HEK293 (cell line): Measurements from ENCODE around the gene ELL3.

Experiments used
- CTCF ChIA-PET: fragments of 350-600 bp; formaldehyde crosslinking; extraction: SDS; loops from one replicate; lab custom pipeline; 2021; ENCODE audit warnings: antibody characterized with exemption; lab: Yijun Ruan, JAX
- POLR2A ChIA-PET: fragments of 300-600 bp; formaldehyde crosslinking; extraction: SDS; loops from one replicate; lab custom pipeline; 2020; ENCODE audit warnings: antibody characterized with exemption, inconsistent platforms; lab: Yijun Ruan, JAX
- H3K27ac ChIP-seq: fragments of 200-500 bp; sonication (Bioruptor generic); 2 replicates; pipeline ENCODE4 v1.5.1; 2014; ENCODE audit warnings: low read depth, low read length, control low read depth, inconsistent platforms; ENCODE audit errors: extremely low read depth
- H3K36me3 ChIP-seq, 2 experiments: fragments of 200-500 bp in 1 of 2; sonication (Bioruptor generic) in 1 of 2; 1 replicate in 1 of 2; 2 replicates in 1 of 2; pipeline ENCODE4 v1.5.1; 2014 to 2017; ENCODE audit warnings: inconsistent platforms in 2 of 2, low read length in 2 of 2; ENCODE audit not compliant: control insufficient read depth in 2 of 2, insufficient read depth in 1 of 2
- H3K4me1 ChIP-seq: fragments of 200-500 bp; sonication (Bioruptor generic); 2 replicates; pipeline ENCODE4 v1.5.1; 2014; ENCODE audit warnings: mild to moderate bottlenecking, low read length, inconsistent platforms; ENCODE audit not compliant: control insufficient read depth, insufficient read depth
- H3K4me3 ChIP-seq: 2 replicates; pipeline ENCODE4 v1.5.1; 2011; ENCODE audit warnings: low read depth, mild to moderate bottlenecking, control low read depth, low read length, moderate library complexity
- H3K9me3 ChIP-seq: fragments of 200-500 bp; sonication (Bioruptor generic); 2 replicates; pipeline ENCODE4 v1.5.1; 2014; ENCODE audit warnings: low read depth, low read length, inconsistent platforms; ENCODE audit not compliant: control insufficient read depth, insufficient read depth
- EGR2 ChIP-seq: fragments of 450-650 bp; formaldehyde crosslinking; IDR thresholded peaks from 2 replicates; pipeline ENCODE4 v1.5.1; 2016; ENCODE audit warnings: low read depth, missing biosample characterization, missing genetic modification characterization
- GFI1B ChIP-seq: fragments of 450-650 bp; formaldehyde crosslinking; IDR thresholded peaks from 2 replicates; pipeline ENCODE4 v1.5.1; 2016; ENCODE audit warnings: missing biosample characterization, missing genetic modification characterization
- KLF1 ChIP-seq: fragments of 450-650 bp; formaldehyde crosslinking; IDR thresholded peaks from 2 replicates; pipeline ENCODE4 v1.5.1; 2016; ENCODE audit warnings: missing biosample characterization, missing genetic modification characterization
- KLF7 ChIP-seq: fragments of 450-650 bp; formaldehyde crosslinking; IDR thresholded peaks from 2 replicates; pipeline ENCODE4 v1.5.1; 2016; ENCODE audit warnings: missing biosample characterization, missing genetic modification characterization, borderline replicate concordance
- KLF9 ChIP-seq: fragments of 450-650 bp; formaldehyde crosslinking; IDR thresholded peaks from 2 replicates; pipeline ENCODE4 v1.5.1; 2016; ENCODE audit warnings: missing biosample characterization, missing genetic modification characterization, low read depth
- MZF1 ChIP-seq: fragments of 450-650 bp; formaldehyde crosslinking; IDR thresholded peaks from 2 replicates; pipeline ENCODE4 v1.5.1; 2017; ENCODE audit warnings: missing biosample characterization, missing genetic modification characterization, borderline replicate concordance
- PRDM1 ChIP-seq: fragments of 450-650 bp; formaldehyde crosslinking; IDR thresholded peaks from 2 replicates; pipeline ENCODE4; 2016; ENCODE audit warnings: missing biosample characterization, missing genetic modification characterization
- SALL2 ChIP-seq: fragments of 450-650 bp; formaldehyde crosslinking; IDR thresholded peaks from 2 replicates; pipeline ENCODE4 v1.5.0; 2017; ENCODE audit warnings: missing biosample characterization, mild to moderate bottlenecking, missing genetic modification characterization, borderline replicate concordance
- SP7 ChIP-seq: fragments of 450-650 bp; formaldehyde crosslinking; IDR thresholded peaks from 2 replicates; pipeline ENCODE4 v1.5.1; 2016; ENCODE audit warnings: missing biosample characterization, missing genetic modification characterization
- ZBTB1 ChIP-seq: fragments of 450-650 bp; formaldehyde crosslinking; IDR thresholded peaks from 2 replicates; pipeline ENCODE4 v1.5.1; 2016; ENCODE audit warnings: missing biosample characterization, missing genetic modification characterization
- ZBTB7A ChIP-seq: fragments of 450-650 bp; formaldehyde crosslinking; IDR thresholded peaks from 2 replicates; pipeline ENCODE4 v1.5.1; 2016; ENCODE audit warnings: low read depth, missing biosample characterization, missing genetic modification characterization
- ZFHX2 ChIP-seq: fragments of 450-650 bp; formaldehyde crosslinking; conservative IDR thresholded peaks from 2 replicates; pipeline ENCODE4 v1.5.1; 2016; ENCODE audit warnings: missing biosample characterization, missing genetic modification characterization
- ZNF221 ChIP-seq: fragments of 450-650 bp; formaldehyde crosslinking; IDR thresholded peaks from 2 replicates; pipeline ENCODE4 v1.5.1; 2017; ENCODE audit warnings: missing biosample characterization, missing genetic modification characterization, borderline replicate concordance
- ZNF311 ChIP-seq: fragments of 450-650 bp; formaldehyde crosslinking; IDR thresholded peaks from 2 replicates; pipeline ENCODE4 v1.5.1; 2017; ENCODE audit warnings: missing biosample characterization, missing genetic modification characterization, borderline replicate concordance
- ZNF426 ChIP-seq: fragments of 450-650 bp; formaldehyde crosslinking; IDR thresholded peaks from 2 replicates; pipeline ENCODE4 v1.5.1; 2017; ENCODE audit warnings: missing biosample characterization, missing genetic modification characterization, mild to moderate bottlenecking, inconsistent platforms, moderate library complexity
- ZNF548 ChIP-seq: fragments of 450-650 bp; formaldehyde crosslinking; IDR thresholded peaks from 2 replicates; pipeline ENCODE4 v1.5.1; 2016; ENCODE audit warnings: missing biosample characterization, missing genetic modification characterization
- ZNF549 ChIP-seq: fragments of 450-650 bp; IDR thresholded peaks from 2 replicates; pipeline ENCODE4 v1.5.1; 2018; ENCODE audit warnings: missing biosample characterization, missing genetic modification characterization, mild to moderate bottlenecking, inconsistent platforms, moderate library complexity
- ZNF621 ChIP-seq: fragments of 450-650 bp; formaldehyde crosslinking; IDR thresholded peaks from 2 replicates; pipeline ENCODE4 v1.5.1; 2017; ENCODE audit warnings: missing biosample characterization, missing genetic modification characterization
- ZNF629 ChIP-seq: fragments of 450-650 bp; formaldehyde crosslinking; IDR thresholded peaks from 2 replicates; pipeline ENCODE4 v1.5.1; 2017; ENCODE audit warnings: missing biosample characterization, missing genetic modification characterization
- ZNF707 ChIP-seq: fragments of 450-650 bp; formaldehyde crosslinking; IDR thresholded peaks from 2 replicates; pipeline ENCODE4 v1.5.1; 2016; ENCODE audit warnings: missing biosample characterization, missing genetic modification characterization
- ZNF747 ChIP-seq: fragments of 450-650 bp; formaldehyde crosslinking; IDR thresholded peaks from 2 replicates; pipeline ENCODE4 v1.5.1; 2016; ENCODE audit warnings: missing biosample characterization, missing genetic modification characterization
- ZNF777 ChIP-seq: fragments of 450-650 bp; formaldehyde crosslinking; IDR thresholded peaks from 2 replicates; pipeline ENCODE4 v1.5.1; 2017; ENCODE audit warnings: missing biosample characterization, missing genetic modification characterization, borderline replicate concordance
- ZNF785 ChIP-seq: fragments of 450-650 bp; formaldehyde crosslinking; IDR thresholded peaks from 2 replicates; pipeline ENCODE4 v1.5.1; 2016; ENCODE audit warnings: missing biosample characterization, missing genetic modification characterization
- ZNF830 ChIP-seq: fragments of 450-650 bp; IDR thresholded peaks from 2 replicates; pipeline ENCODE4 v1.5.0; 2018; ENCODE audit warnings: missing biosample characterization, missing genetic modification characterization, low read depth, mild to moderate bottlenecking, moderate library complexity
- ZNF843 ChIP-seq: fragments of 450-650 bp; formaldehyde crosslinking; IDR thresholded peaks from 2 replicates; pipeline ENCODE4 v1.5.1; 2016; ENCODE audit warnings: missing biosample characterization, missing genetic modification characterization
- TF ChIP-seq, protein P1 (sequence below): fragments of 450-650 bp; IDR thresholded peaks from 2 replicates; pipeline ENCODE4 v1.5.1; 2018; ENCODE audit warnings: missing biosample characterization, mild to moderate bottlenecking, missing genetic modification characterization
- TF ChIP-seq, protein P2 (sequence below): fragments of 450-650 bp; formaldehyde crosslinking; IDR thresholded peaks from 2 replicates; pipeline ENCODE4 v1.5.1; 2016; ENCODE audit warnings: missing biosample characterization, missing genetic modification characterization
- TF ChIP-seq, protein P3 (sequence below): fragments of 450-650 bp; formaldehyde crosslinking; IDR thresholded peaks from 2 replicates; pipeline ENCODE4 v1.5.1; 2016; ENCODE audit warnings: missing biosample characterization, missing genetic modification characterization
- TF ChIP-seq, protein P4 (sequence below): fragments of 450-650 bp; formaldehyde crosslinking; IDR thresholded peaks from 2 replicates; pipeline ENCODE4 v1.5.1; 2017; ENCODE audit warnings: missing biosample characterization, missing genetic modification characterization
- TF ChIP-seq, protein P5 (sequence below): fragments of 450-650 bp; formaldehyde crosslinking; IDR thresholded peaks from 2 replicates; pipeline ENCODE4 v1.5.1; 2016; ENCODE audit warnings: missing biosample characterization, missing genetic modification characterization

Gene ELL3

DNA sequence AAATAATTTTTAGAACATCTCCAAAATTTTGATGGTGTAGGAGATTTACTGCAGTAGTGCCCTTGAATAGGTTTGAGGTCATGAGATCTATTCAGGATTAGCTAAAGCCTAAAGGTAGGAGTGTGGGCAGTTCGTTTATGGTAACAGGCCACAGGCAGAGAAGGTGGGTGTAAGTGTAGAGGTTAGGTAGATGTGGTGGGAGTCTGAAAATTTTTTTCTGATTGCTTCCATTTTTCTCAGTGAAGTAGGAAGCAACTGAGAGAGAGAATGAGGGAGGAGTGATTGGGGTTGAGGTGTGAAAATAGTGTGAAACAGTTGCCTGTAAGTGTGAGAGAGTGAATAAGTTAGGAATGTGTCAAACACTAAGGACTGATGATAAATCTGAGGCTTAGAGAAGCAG, 2.2 kb upstream of the ELL3 start:
- Histone ChIP-seq H3K4me3 (no peak overlapping the region), H3K27ac (no peak overlapping the region), H3K4me1 (peaks cover 5% of the 10 kb centered on the region; the same call in 1 of the 2 replicates)
- ChIA-PET POLR2A (no interaction called here), CTCF (no interaction called here)
- TF ChIP-seq ZNF426 (no peak), EGR2 (peak; percentile 87), ZFHX2 (peak; percentile 89), ZNF629 (no peak), ZNF843 (tag by site-specific recombination) (no peak), ZNF548 (no peak), KLF7 (tag by site-specific recombination) (no peak), ZBTB7A (no peak), SP7 (no peak)
- TF ChIP-seq, protein P1, sequence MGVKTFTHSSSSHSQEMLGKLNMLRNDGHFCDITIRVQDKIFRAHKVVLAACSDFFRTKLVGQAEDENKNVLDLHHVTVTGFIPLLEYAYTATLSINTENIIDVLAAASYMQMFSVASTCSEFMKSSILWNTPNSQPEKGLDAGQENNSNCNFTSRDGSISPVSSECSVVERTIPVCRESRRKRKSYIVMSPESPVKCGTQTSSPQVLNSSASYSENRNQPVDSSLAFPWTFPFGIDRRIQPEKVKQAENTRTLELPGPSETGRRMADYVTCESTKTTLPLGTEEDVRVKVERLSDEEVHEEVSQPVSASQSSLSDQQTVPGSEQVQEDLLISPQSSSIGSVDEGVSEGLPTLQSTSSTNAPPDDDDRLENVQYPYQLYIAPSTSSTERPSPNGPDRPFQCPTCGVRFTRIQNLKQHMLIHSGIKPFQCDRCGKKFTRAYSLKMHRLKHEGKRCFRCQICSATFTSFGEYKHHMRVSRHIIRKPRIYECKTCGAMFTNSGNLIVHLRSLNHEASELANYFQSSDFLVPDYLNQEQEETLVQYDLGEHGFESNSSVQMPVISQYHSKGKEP (tag by site-specific recombination): no peak
- TF ChIP-seq, protein P2, sequence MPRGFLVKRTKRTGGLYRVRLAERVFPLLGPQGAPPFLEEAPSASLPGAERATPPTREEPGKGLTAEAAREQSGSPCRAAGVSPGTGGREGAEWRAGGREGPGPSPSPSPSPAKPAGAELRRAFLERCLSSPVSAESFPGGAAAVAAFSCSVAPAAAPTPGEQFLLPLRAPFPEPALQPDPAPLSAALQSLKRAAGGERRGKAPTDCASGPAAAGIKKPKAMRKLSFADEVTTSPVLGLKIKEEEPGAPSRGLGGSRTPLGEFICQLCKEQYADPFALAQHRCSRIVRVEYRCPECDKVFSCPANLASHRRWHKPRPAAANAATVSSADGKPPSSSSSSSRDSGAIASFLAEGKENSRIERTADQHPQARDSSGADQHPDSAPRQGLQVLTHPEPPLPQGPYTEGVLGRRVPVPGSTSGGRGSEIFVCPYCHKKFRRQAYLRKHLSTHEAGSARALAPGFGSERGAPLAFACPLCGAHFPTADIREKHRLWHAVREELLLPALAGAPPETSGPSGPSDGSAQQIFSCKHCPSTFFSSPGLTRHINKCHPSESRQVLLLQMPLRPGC: no peak
- TF ChIP-seq, all 188 proteins: peak for 2
- Histone ChIP-seq H3K9me3 (no peaks in the 10 kb centered on the region), H3K36me3 (peaks cover 0 to 6% of the 10 kb centered on the region in 2 experiments; a peak in 2 of 3 replicates)

DNA sequence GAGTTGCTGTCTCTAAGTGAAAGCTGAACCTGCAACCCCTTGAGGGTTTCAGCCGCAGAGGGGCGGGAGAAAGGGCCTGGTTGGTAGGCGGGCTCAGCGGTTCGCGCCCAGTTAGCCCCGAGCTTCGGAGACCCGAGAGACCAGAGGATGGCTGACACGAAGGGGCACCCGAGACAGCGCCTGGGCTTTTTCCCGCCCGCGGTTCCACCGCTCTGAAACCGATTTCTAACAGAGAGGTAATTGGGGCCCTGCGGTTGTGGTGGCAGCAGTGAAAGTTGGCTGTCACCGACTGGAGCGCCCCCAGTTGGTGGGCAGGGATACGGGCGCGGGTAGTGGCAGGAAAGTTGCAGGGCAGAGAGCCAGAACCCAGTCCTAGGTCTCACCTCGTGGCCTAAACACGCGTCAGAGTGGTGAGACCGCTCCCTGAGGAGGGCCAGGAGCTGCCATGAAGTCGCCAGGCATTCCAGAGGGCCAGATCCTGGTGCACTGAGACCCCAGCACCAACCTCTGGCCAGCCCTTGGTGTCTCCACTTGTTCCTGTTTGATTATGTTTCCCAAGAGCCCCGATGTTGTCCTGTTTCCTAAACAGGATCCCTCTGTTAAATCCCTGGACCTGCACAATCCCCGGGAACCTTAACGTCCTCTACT, 625 bp upstream of the ELL3 start:
- H3K4me1 ChIP-seq: peaks cover 5% of the 10 kb centered on the region; the same call in 1 of the 2 replicates
- H3K27ac ChIP-seq: peak overlapping the region; percentile 92
- POLR2A ChIA-PET: interaction anchor here (0.5 to 2.0 kb wide), 10 partner anchors 10 to 647 kb away, joined by 3 to 8 read pairs (median 3); partner anchors contain the start of genes FRMD5, HYPK, MFAP1 and SERF2
- TF ChIP-seq, protein P3, sequence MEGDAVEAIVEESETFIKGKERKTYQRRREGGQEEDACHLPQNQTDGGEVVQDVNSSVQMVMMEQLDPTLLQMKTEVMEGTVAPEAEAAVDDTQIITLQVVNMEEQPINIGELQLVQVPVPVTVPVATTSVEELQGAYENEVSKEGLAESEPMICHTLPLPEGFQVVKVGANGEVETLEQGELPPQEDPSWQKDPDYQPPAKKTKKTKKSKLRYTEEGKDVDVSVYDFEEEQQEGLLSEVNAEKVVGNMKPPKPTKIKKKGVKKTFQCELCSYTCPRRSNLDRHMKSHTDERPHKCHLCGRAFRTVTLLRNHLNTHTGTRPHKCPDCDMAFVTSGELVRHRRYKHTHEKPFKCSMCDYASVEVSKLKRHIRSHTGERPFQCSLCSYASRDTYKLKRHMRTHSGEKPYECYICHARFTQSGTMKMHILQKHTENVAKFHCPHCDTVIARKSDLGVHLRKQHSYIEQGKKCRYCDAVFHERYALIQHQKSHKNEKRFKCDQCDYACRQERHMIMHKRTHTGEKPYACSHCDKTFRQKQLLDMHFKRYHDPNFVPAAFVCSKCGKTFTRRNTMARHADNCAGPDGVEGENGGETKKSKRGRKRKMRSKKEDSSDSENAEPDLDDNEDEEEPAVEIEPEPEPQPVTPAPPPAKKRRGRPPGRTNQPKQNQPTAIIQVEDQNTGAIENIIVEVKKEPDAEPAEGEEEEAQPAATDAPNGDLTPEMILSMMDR (tag by site-specific recombination): peak; percentile 87
- TF ChIP-seq ZNF777 (tag by site-specific recombination): no peak
- no peak for TF ChIP-seq ZNF311 (tag by site-specific recombination)
- TF ChIP-seq, protein P4, sequence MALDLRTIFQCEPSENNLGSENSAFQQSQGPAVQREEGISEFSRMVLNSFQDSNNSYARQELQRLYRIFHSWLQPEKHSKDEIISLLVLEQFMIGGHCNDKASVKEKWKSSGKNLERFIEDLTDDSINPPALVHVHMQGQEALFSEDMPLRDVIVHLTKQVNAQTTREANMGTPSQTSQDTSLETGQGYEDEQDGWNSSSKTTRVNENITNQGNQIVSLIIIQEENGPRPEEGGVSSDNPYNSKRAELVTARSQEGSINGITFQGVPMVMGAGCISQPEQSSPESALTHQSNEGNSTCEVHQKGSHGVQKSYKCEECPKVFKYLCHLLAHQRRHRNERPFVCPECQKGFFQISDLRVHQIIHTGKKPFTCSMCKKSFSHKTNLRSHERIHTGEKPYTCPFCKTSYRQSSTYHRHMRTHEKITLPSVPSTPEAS (tag by site-specific recombination): 0 out of 2 replicates have a peak, but pooled peaks have one; percentile 19
- TF ChIP-seq, protein P5, sequence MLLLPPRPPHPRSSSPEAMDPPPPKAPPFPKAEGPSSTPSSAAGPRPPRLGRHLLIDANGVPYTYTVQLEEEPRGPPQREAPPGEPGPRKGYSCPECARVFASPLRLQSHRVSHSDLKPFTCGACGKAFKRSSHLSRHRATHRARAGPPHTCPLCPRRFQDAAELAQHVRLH: peak; percentile 61; the same call in 1 of the 2 replicates
- no peak for TF ChIP-seq EGR2
- no peak for TF ChIP-seq ZNF221
- TF ChIP-seq SALL2: no peak
- no peak for TF ChIP-seq ZNF707
- no peak for TF ChIP-seq GFI1B (tag by site-specific recombination)
- no peak; the same call in 1 of the 2 replicates for TF ChIP-seq ZNF785
- TF ChIP-seq MZF1 (tag by site-specific recombination): 0 out of 2 replicates have a peak, but pooled peaks have one; percentile 13
- peak; percentile 91 for TF ChIP-seq PRDM1 (tag by site-specific recombination)
- no peak for TF ChIP-seq KLF1 (tag by site-specific recombination)
- TF ChIP-seq ZNF621 (tag by site-specific recombination): no peak
- TF ChIP-seq KLF9 (tag by site-specific recombination): no peak
- TF ChIP-seq ZNF549 (tag by site-specific recombination): no peak
- TF ChIP-seq ZNF747 (tag by site-specific recombination): no peak
- TF ChIP-seq ZNF830: no peak
- no peak for TF ChIP-seq ZBTB1
- peak; percentile 51; the same call in 1 of the 2 replicates for TF ChIP-seq ZNF629

More for the DNA sequence above, 625 bp upstream of the ELL3 start:
- Histone ChIP-seq H3K9me3 (no peaks in the 10 kb centered on the region), H3K4me3 (peak overlapping the region; percentile 45), H3K36me3 (peaks cover 13 to 19% of the 10 kb centered on the region in 2 experiments)
- CTCF ChIA-PET: interaction anchor here (0.5 to 1.9 kb wide), 8 partner anchors 12 to 344 kb away, joined by 3 to 7 read pairs (median 4); no protein-coding TSS in a partner anchor
